PC-9 (cell line): Measurements from ENCODE around the gene PCDH15. TPM values are rescaled to one million over a fixed set of nuclear protein-coding genes. Genes with fewer than 3 reads are reported as not detected.

ENCODE experiments used
- BruUV-seq: library from RNA; stranded (reverse); fragments of 400-500 nt; replicated peaks from 2 replicates; lab custom pipeline; 2021; lab: Mats Ljungman, UMichigan
- CTCF ChIA-PET: fragments of 300-600 bp; sonication (Branson Sonifier 250); formaldehyde crosslinking; loops from one replicate; lab custom pipeline; 2022; ENCODE audit warnings: antibody characterized with exemption; lab: Charles Lee
- POLR2A ChIA-PET: fragments of 300-600 bp; sonication (Branson Sonifier 250); formaldehyde crosslinking; loops from one replicate; lab custom pipeline; 2022; ENCODE audit warnings: antibody characterized with exemption; ENCODE audit not compliant: unreplicated experiment; lab: Charles Lee
- DNase-seq, 2 experiments: peaks; one replicate each; pipeline versions ENCODE4 v3.0.0 to v3.0.0-alpha.2; 2015 to 2022; ENCODE audit warnings: mixed read lengths in 1 of 2
- H2AFZ ChIP-seq: fragments of 200-600 bp; sonication (generic); 2 replicates; pipeline ENCODE4 v1.8.1; 2017; ENCODE audit warnings: antibody characterized with exemption
- H3F3A ChIP-seq: fragments of 200-600 bp; sonication (generic); 2 replicates; pipeline ENCODE4 v1.8.1; 2017; ENCODE audit warnings: antibody characterized with exemption, mild to moderate bottlenecking, low read depth; ENCODE audit not compliant: insufficient read depth
- H3K27ac ChIP-seq: fragments of 200-600 bp; sonication (generic); 2 replicates; pipeline ENCODE4 v1.6.1; 2016; ENCODE audit warnings: mixed run types
- H3K27me3 ChIP-seq: fragments of 200-600 bp; sonication (generic); 2 replicates; pipeline ENCODE4 v1.6.1; 2016; ENCODE audit warnings: low read depth, mixed run types; ENCODE audit not compliant: insufficient read depth
- H3K36me3 ChIP-seq: fragments of 200-600 bp; sonication (generic); 2 replicates; pipeline ENCODE4 v1.6.1; 2016; ENCODE audit warnings: low read depth, mixed run types
- H3K4me1 ChIP-seq: fragments of 200-600 bp; sonication (generic); replicated peaks from 2 replicates; pipeline ENCODE4 v1.6.1; 2016; ENCODE audit warnings: mixed run types; ENCODE audit not compliant: insufficient read depth
- H3K4me2 ChIP-seq: fragments of 200-600 bp; sonication (generic); 2 replicates; pipeline ENCODE4 v1.6.1; 2017; ENCODE audit warnings: mixed run types
- H3K4me3 ChIP-seq: fragments of 200-600 bp; sonication (generic); 2 replicates; pipeline ENCODE4 v1.6.1; 2016; ENCODE audit warnings: mixed run types
- H3K79me2 ChIP-seq: fragments of 200-600 bp; sonication (generic); 2 replicates; pipeline ENCODE4 v1.6.1; 2017; ENCODE audit warnings: low read depth, mixed run types
- H3K9me2 ChIP-seq: fragments of 200-600 bp; sonication (generic); 2 replicates; pipeline ENCODE4 v1.8.1; 2017; ENCODE audit warnings: mild to moderate bottlenecking; ENCODE audit not compliant: insufficient read depth
- H3K9me3 ChIP-seq: fragments of 200-600 bp; sonication (generic); 2 replicates; pipeline ENCODE4 v1.8.1; 2016; ENCODE audit warnings: low read depth; ENCODE audit not compliant: insufficient read depth
- H4K20me1 ChIP-seq: fragments of 200-600 bp; sonication (generic); 2 replicates; pipeline ENCODE4 v1.8.1; 2017; ENCODE audit not compliant: insufficient read depth
- EZH2 ChIP-seq: fragments of 200-600 bp; sonication (generic); IDR thresholded peaks from 2 replicates; pipeline ENCODE4 v1.8.0; 2017; ENCODE audit warnings: antibody characterized with exemption, low read depth
- intact Hi-C: fragments of 100-400 bp; cut with micrococcal nuclease; formaldehyde crosslinking; loops from one replicate; pipeline ENCODE4 v1.10.0; 2022; ENCODE audit not compliant: unreplicated experiment
- total RNA-seq: library from RNA; stranded (reverse); gene quantifications from 2 replicates; pipeline ENCODE4 v1.2.3, GENCODE V29; 2021
- TF ChIP-seq, protein P1 (sequence below): fragments of 200-600 bp; sonication (generic); conservative IDR thresholded peaks from 2 replicates; pipeline ENCODE4 v1.6.1; 2017; ENCODE audit warnings: mixed run types, antibody characterized with exemption, mild to moderate bottlenecking, moderate library complexity

The PCDH15 gene
- total RNA-seq, 1 experiment from 2014 or later: not detected

- H3K4me2 ChIP-seq: no peak overlapping the region
- no peak overlapping the region for H3K27ac ChIP-seq
- no peak for DNase-seq
- no peaks in the 10 kb centered on the region for H3K9me3 ChIP-seq
- no peaks in the 10 kb centered on the region for H4K20me1 ChIP-seq
- intact Hi-C loops: no loop called here
- ChIA-PET CTCF (no interaction called here), POLR2A (no interaction called here)
- H3K9me2 ChIP-seq: 0 out of 2 replicates have a peak, but pooled peaks cover 3% of the 10 kb centered on the region
- H2AFZ ChIP-seq: no peak overlapping the region
- H3F3A ChIP-seq: no peaks in the 10 kb centered on the region
- no peak overlapping the region for H3K4me3 ChIP-seq
- H3K27me3 ChIP-seq: no peaks in the 10 kb centered on the region
- TF ChIP-seq, protein P1, sequence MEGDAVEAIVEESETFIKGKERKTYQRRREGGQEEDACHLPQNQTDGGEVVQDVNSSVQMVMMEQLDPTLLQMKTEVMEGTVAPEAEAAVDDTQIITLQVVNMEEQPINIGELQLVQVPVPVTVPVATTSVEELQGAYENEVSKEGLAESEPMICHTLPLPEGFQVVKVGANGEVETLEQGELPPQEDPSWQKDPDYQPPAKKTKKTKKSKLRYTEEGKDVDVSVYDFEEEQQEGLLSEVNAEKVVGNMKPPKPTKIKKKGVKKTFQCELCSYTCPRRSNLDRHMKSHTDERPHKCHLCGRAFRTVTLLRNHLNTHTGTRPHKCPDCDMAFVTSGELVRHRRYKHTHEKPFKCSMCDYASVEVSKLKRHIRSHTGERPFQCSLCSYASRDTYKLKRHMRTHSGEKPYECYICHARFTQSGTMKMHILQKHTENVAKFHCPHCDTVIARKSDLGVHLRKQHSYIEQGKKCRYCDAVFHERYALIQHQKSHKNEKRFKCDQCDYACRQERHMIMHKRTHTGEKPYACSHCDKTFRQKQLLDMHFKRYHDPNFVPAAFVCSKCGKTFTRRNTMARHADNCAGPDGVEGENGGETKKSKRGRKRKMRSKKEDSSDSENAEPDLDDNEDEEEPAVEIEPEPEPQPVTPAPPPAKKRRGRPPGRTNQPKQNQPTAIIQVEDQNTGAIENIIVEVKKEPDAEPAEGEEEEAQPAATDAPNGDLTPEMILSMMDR: no peak
- TF ChIP-seq EZH2: no peak
- no peaks in the 10 kb centered on the region for H3K36me3 ChIP-seq
- H3K4me1 ChIP-seq: no peaks in the 10 kb centered on the region
- no peaks in the 10 kb centered on the region for H3K79me2 ChIP-seq
- BruUV-seq: no TSS peak
These were observed 299.1 kb downstream of the PCDH15 start for GRCh38 chr10:54501929-54502328.

DNA sequence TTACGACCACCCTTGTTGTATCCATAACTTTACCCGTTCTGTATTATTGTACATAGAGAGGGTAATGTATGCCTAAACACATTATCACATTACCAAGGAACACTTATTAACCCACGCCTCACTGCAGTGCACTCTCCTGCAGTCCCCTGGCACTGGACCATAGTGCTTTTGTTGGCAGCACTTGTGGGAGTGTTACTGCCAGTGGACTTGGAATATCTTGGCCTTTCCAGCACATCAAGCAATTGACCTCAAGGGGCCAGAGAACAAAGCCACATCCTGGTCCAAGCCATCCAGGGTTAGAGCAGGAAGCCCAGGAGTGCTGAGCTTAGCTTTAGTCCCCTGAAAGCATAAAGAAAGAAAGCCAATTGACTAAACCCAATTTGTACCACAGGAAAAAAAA lies 304.2 kb downstream of the PCDH15 start:
- no peak for TF ChIP-seq EZH2
- TF ChIP-seq, protein P1: no peak
- Histone ChIP-seq H3K27me3 (no peaks in the 10 kb centered on the region), H2AFZ (no peak overlapping the region), H3K9me3 (no peaks in the 10 kb centered on the region; the same call in 1 of the 2 replicates), H3K36me3 (no peaks in the 10 kb centered on the region), H3K9me2 (0 out of 2 replicates have a peak, but pooled peaks cover 3% of the 10 kb centered on the region), H3K79me2 (no peaks in the 10 kb centered on the region), H4K20me1 (no peaks in the 10 kb centered on the region), H3F3A (no peaks in the 10 kb centered on the region), H3K4me2 (no peak overlapping the region), H3K27ac (no peak overlapping the region), H3K4me3 (no peak overlapping the region), H3K4me1 (no peaks in the 10 kb centered on the region)
- BruUV-seq: no TSS peak
- intact Hi-C loops: no loop called here
- ChIA-PET POLR2A (no interaction called here), CTCF (no interaction called here)
- DNase-seq: no peak

GRCh38 chr10:54487743-54488142 lies 313.3 kb downstream of the PCDH15 start:
- Histone ChIP-seq H3K27ac (no peak overlapping the region), H3K36me3 (no peaks in the 10 kb centered on the region), H3K27me3 (no peaks in the 10 kb centered on the region), H3K9me3 (0 out of 2 replicates have a peak, but pooled peaks cover 3% of the 10 kb centered on the region), H3K4me1 (no peaks in the 10 kb centered on the region), H3K79me2 (no peaks in the 10 kb centered on the region), H3K4me3 (no peak overlapping the region), H3F3A (no peaks in the 10 kb centered on the region), H4K20me1 (no peaks in the 10 kb centered on the region), H3K4me2 (no peak overlapping the region), H3K9me2 (no peaks in the 10 kb centered on the region), H2AFZ (no peak overlapping the region)
- POLR2A ChIA-PET: no interaction called here
- CTCF ChIA-PET: no interaction called here
- BruUV-seq: no TSS peak
- intact Hi-C loops: no loop called here
- DNase-seq: no peak
- TF ChIP-seq, protein P1: no peak
- TF ChIP-seq EZH2: no peak
